GM12878 (cell line): ENCODE data around the gene NET1. TPM values are rescaled to one million over a fixed set of nuclear protein-coding genes. Genes with fewer than 3 reads are reported as not detected.

Experiments
- ATAC-seq: fragments of 200-7000 bp; cut with Tn5 transposase; 3 replicates; pipeline ENCODE4 v1.9.1; 2020; ENCODE audit warnings: mild to moderate bottlenecking, moderate library complexity
- BruUV-seq: library from RNA; stranded (reverse); fragments of 400-500 nt; replicated peaks from 2 replicates; lab custom pipeline; 2021; lab: Mats Ljungman, UMichigan
- CTCF ChIA-PET: fragments of 300-600 bp; sonication (Branson Sonifier 250); formaldehyde crosslinking; extraction: SDS; loops from one replicate; lab custom pipeline; 2021; ENCODE audit warnings: inconsistent platforms; lab: Yijun Ruan, JAX
- POLR2A ChIA-PET: fragments of 350-600 bp; formaldehyde crosslinking; extraction: SDS; loops from one replicate; lab custom pipeline; 2021; ENCODE audit warnings: inconsistent platforms; lab: Charles Lee
- RAD21 ChIA-PET: fragments of 300-600 bp; sonication (Branson Sonifier 250); formaldehyde crosslinking; loops from one replicate; lab custom pipeline; 2023; ENCODE audit warnings: antibody characterized with exemption; ENCODE audit not compliant: unreplicated experiment; lab: Charles Lee
- SMC1A ChIA-PET: fragments of 300-600 bp; sonication (Branson Sonifier 250); formaldehyde crosslinking; loops from one replicate; lab custom pipeline; 2023; ENCODE audit not compliant: unreplicated experiment, uncharacterized antibody; lab: Charles Lee
- DNase-seq: peaks from one replicate; pipeline ENCODE4 v3.0.0-alpha.2; 2011; ENCODE audit warnings: low read depth, low spot score
- FAIRE-seq: peaks from 3 replicates; lab custom pipeline; 2011; peaks lifted over from hg19 to GRCh38; lab: Jason Lieb, UNC
- H2AFZ ChIP-seq: 2 replicates; pipeline ENCODE4 v1.6.0; 2011; ENCODE audit warnings: low read depth, low read length, control low read depth; ENCODE audit not compliant: control insufficient read depth
- H3K27ac ChIP-seq: 2 replicates; pipeline ENCODE4 v1.5.1; 2011; ENCODE audit warnings: control low read depth; ENCODE audit not compliant: control insufficient read depth, insufficient read depth
- H3K27me3 ChIP-seq, 2 experiments: replicated peaks in 1 of 2; 2 replicates each; pipeline versions ENCODE4 v1.6.0 to v1.6.1; 2011; ENCODE audit warnings: low read length in 1 of 2; ENCODE audit not compliant: control insufficient read depth in 2 of 2, insufficient read depth in 2 of 2
- H3K36me3 ChIP-seq, 2 experiments: 2 replicates each; pipeline ENCODE4 v1.5.1; 2011; ENCODE audit warnings: low read length in 1 of 2; ENCODE audit not compliant: control insufficient read depth in 2 of 2, insufficient read depth in 2 of 2
- H3K4me1 ChIP-seq: 2 replicates; pipeline ENCODE4 v1.6.1; 2011; ENCODE audit warnings: mild to moderate bottlenecking, low read length, moderate library complexity, mixed read lengths; ENCODE audit not compliant: control insufficient read depth, insufficient read depth
- H3K4me2 ChIP-seq: 2 replicates; pipeline ENCODE4 v1.6.0; 2011; ENCODE audit warnings: control low read depth; ENCODE audit not compliant: control insufficient read depth, insufficient read depth
- H3K4me3 ChIP-seq: fragments of 200-600 bp; sonication (generic); 2 replicates; pipeline ENCODE4 v1.5.1; 2016
- H3K79me2 ChIP-seq: 2 replicates; pipeline ENCODE4 v1.6.0; 2011; ENCODE audit warnings: low read length; ENCODE audit not compliant: control insufficient read depth, insufficient read depth
- H3K9ac ChIP-seq: 2 replicates; pipeline ENCODE4 v1.8.0; 2011; ENCODE audit warnings: low read length, control low read depth, mixed read lengths; ENCODE audit not compliant: control insufficient read depth, insufficient read depth
- H3K9me3 ChIP-seq: replicated peaks from 3 replicates; pipeline ENCODE4 v1.5.1; 2011; ENCODE audit warnings: mild to moderate bottlenecking, low read length; ENCODE audit not compliant: control insufficient read depth, insufficient read depth
- H4K20me1 ChIP-seq: 2 replicates; pipeline ENCODE4 v1.6.0; 2011; ENCODE audit not compliant: control insufficient read depth, insufficient read depth
- ATF3 ChIP-seq: IDR thresholded peaks from 2 replicates; pipeline ENCODE4 v1.6.1; 2011; ENCODE audit warnings: low read depth, mild to moderate bottlenecking, low read length, moderate library complexity, borderline replicate concordance; ENCODE audit errors: extremely low read depth
- BCL3 ChIP-seq: IDR thresholded peaks from 2 replicates; pipeline ENCODE4 v1.6.1; 2011; ENCODE audit warnings: borderline replicate concordance, low read depth, mild to moderate bottlenecking, moderate library complexity, low read length; ENCODE audit not compliant: insufficient read depth, poor library complexity, severe bottlenecking
- CEBPZ ChIP-seq: fragments of 150-350 bp; IDR thresholded peaks from 2 replicates; pipeline ENCODE4 v1.6.1; 2016; ENCODE audit warnings: low read depth, low read length
- CHD2 ChIP-seq: IDR thresholded peaks from 2 replicates; pipeline ENCODE4 v1.6.1; 2011; ENCODE audit warnings: low read depth, low read length, improper control_type of control experiment, borderline replicate concordance
- DPF2 ChIP-seq: fragments of 450-650 bp; IDR thresholded peaks from 2 replicates; pipeline ENCODE4 v1.6.1; 2017; ENCODE audit warnings: mild to moderate bottlenecking
- FOXM1 ChIP-seq: IDR thresholded peaks from 2 replicates; pipeline ENCODE4 v1.6.1; 2012; ENCODE audit warnings: low read depth, mild to moderate bottlenecking, inconsistent platforms, low read length, moderate library complexity
- IKZF2 ChIP-seq, 2 experiments: fragments of 450-650 bp; IDR thresholded peaks; 2 replicates each; pipeline ENCODE4 v1.6.1; 2017; ENCODE audit warnings: mild to moderate bottlenecking in 2 of 2, moderate library complexity in 2 of 2
- MYC ChIP-seq: IDR thresholded peaks from 2 replicates; pipeline ENCODE4 v1.6.1; 2011; ENCODE audit warnings: mild to moderate bottlenecking, low read length, moderate library complexity, inconsistent platforms; ENCODE audit not compliant: insufficient read depth, insufficient replicate concordance, insufficient read length, severe bottlenecking
- NFIC ChIP-seq: IDR thresholded peaks from 2 replicates; pipeline ENCODE4 v1.6.1; 2012; ENCODE audit warnings: low read depth, mild to moderate bottlenecking, inconsistent platforms, low read length, moderate library complexity
- PAX5 ChIP-seq: IDR thresholded peaks from 2 replicates; pipeline ENCODE4 v1.6.1; 2011; ENCODE audit warnings: low read depth, low read length, borderline replicate concordance
- RFX5 ChIP-seq: IDR thresholded peaks from 2 replicates; pipeline ENCODE4 v1.6.1; 2011; ENCODE audit warnings: low read depth, low read length, improper control_type of control experiment
- TAF1 ChIP-seq: IDR thresholded peaks from 2 replicates; pipeline ENCODE4 v1.6.1; 2011; ENCODE audit warnings: mild to moderate bottlenecking, low read depth, low read length, borderline replicate concordance
- USF2 ChIP-seq: IDR thresholded peaks from 2 replicates; pipeline ENCODE4 v1.6.1; 2011; ENCODE audit warnings: low read depth, low read length, improper control_type of control experiment, borderline replicate concordance
- WRNIP1 ChIP-seq: IDR thresholded peaks from 2 replicates; pipeline ENCODE4 v1.6.1; 2011; ENCODE audit warnings: low read depth, low read length, improper control_type of control experiment, borderline replicate concordance
- ZNF217 ChIP-seq: fragments of 450-650 bp; IDR thresholded peaks from 2 replicates; pipeline ENCODE4 v1.6.1; 2017; ENCODE audit warnings: antibody characterized with exemption, mild to moderate bottlenecking
- WGBS: methylation state at CpG from one replicate; pipeline ENCODE4 v1.1.6; 2016; ENCODE audit warnings: low lambda C conversion rate; ENCODE audit not compliant: insufficient replicate concordance, insufficient coverage; ENCODE audit errors: missing lambda C conversion rate; 5-methylcytosine and 5-hydroxymethylcytosine counted together
- in situ Hi-C: fragments of 300-500 bp; cut with MboI; formaldehyde crosslinking; loops from 9 replicates; pipeline ENCODE4 v1.14.3; 2018; ENCODE audit warnings: mixed read lengths
- intact Hi-C: fragments of 100-400 bp; cut with micrococcal nuclease; formaldehyde crosslinking; loops from one replicate; pipeline ENCODE4 v1.14.2; 2022; ENCODE audit not compliant: unreplicated experiment
- polyA plus RNA-seq, 11 experiments: library from polyadenylated mRNA; depleted of rRNA in 4 of 11; unstranded in 6 of 11; stranded (reverse) in 5 of 11; fragments of >200 nt; fragmentation: Nextera tagmentation in 4 of 11; fragmentation: Illumina TruSeq in 1 of 11; extraction: Ambion mirVana in 4 of 11; extraction: Trizol in 1 of 11; gene quantifications; 1 replicate in 1 of 11; 2 replicates in 10 of 11; pipeline versions ENCODE4 v1.2.1 to v1.2.3, GENCODE V29; 2011 to 2016; ENCODE audit warnings: inconsistent platforms in 2 of 11, missing spikeins in 2 of 11, low read depth in 1 of 11
- total RNA-seq, 4 experiments: library from RNA; depleted of rRNA in 3 of 4; stranded (reverse); fragments of >200 nt in 3 of 4; fragmentation: Illumina TruSeq in 1 of 4; extraction: Trizol in 1 of 4; gene quantifications; 2 replicates each; pipeline versions ENCODE4 v1.2.1 to v1.2.3, GENCODE V29; 2013 to 2021

The NET1 gene
- total and polyA plus RNA-seq, 10 of the 15 experiments (the other 5 are each of a cell fraction or from before 2014, with no cell fraction given), result 6.5 to 22.7 (median 18.4) TPM

GRCh38 chr10:5416981-5417380, 4.6 kb downstream of the NET1 start:
- DNase-seq (no peak), ATAC-seq (no peak), FAIRE-seq (no peak)
- intact Hi-C loops (no loop called here), in situ Hi-C loops (no loop called here)
- H4K20me1 ChIP-seq, result no peaks in the 10 kb centered on the region
- WGBS, result 97% methylated on average over 11 of the region's 11 CpGs
- no peak overlapping the region for H3K4me2 ChIP-seq
- H3K36me3 ChIP-seq, result no peaks in the 10 kb centered on the region
- H3K4me3 ChIP-seq, result no peak overlapping the region
- H3K9me3 ChIP-seq, result no peaks in the 10 kb centered on the region; the same call in 1 of the 3 replicates
- H3K4me1 ChIP-seq, result no peaks in the 10 kb centered on the region
- no TSS peak for BruUV-seq
- POLR2A ChIA-PET, result interaction anchor here (0.6 kb wide), 1 partner anchor 12 kb away, joined by 3 read pairs; no protein-coding TSS in a partner anchor
- SMC1A ChIA-PET, result interaction anchor here (0.9 to 1.4 kb wide), 3 partner anchors 17 to 566 kb away, joined by 3 read pairs; no protein-coding TSS in a partner anchor
- no peak overlapping the region for H2AFZ ChIP-seq
- peaks cover 23% of the 10 kb centered on the region for H3K79me2 ChIP-seq
- CTCF ChIA-PET, result interaction anchor here (1.0 to 4.1 kb wide), 2 partner anchors 17 to 45 kb away, joined by 3 to 26 read pairs; no protein-coding TSS in a partner anchor
- RAD21 ChIA-PET, result no interaction called here
- no peaks in the 10 kb centered on the region for H3K27me3 ChIP-seq
- H3K9ac ChIP-seq, result no peak overlapping the region
- H3K27ac ChIP-seq, result no peak overlapping the region
- TF ChIP-seq ATF3 (no peak), CHD2 (no peak), WRNIP1 (no peak), NFIC (no peak), TAF1 (no peak), CEBPZ (no peak), RFX5 (no peak), USF2 (no peak), DPF2 (no peak), BCL3 (no peak), MYC (no peak), ZNF217 (no peak), FOXM1 (no peak), IKZF2 (IDR thresholded peaks at IDR 0.05) (no peak), PAX5 (no peak)
